GM21515 (cell line): ENCODE measurements around the gene QSOX2.

Experiments used
- ATAC-seq: cut with Tn5 transposase; IDR thresholded peaks from one replicate; pipeline ENCODE4 v1.9.1; 2021; ENCODE audit not compliant: unreplicated experiment

Gene QSOX2, protein sequence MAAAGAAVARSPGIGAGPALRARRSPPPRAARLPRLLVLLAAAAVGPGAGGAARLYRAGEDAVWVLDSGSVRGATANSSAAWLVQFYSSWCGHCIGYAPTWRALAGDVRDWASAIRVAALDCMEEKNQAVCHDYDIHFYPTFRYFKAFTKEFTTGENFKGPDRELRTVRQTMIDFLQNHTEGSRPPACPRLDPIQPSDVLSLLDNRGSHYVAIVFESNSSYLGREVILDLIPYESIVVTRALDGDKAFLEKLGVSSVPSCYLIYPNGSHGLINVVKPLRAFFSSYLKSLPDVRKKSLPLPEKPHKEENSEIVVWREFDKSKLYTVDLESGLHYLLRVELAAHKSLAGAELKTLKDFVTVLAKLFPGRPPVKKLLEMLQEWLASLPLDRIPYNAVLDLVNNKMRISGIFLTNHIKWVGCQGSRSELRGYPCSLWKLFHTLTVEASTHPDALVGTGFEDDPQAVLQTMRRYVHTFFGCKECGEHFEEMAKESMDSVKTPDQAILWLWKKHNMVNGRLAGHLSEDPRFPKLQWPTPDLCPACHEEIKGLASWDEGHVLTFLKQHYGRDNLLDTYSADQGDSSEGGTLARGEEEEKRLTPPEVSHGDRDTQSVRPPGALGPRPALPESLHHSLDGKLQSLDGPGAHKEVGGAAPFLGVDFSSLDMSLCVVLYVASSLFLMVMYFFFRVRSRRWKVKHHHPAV

DNA sequence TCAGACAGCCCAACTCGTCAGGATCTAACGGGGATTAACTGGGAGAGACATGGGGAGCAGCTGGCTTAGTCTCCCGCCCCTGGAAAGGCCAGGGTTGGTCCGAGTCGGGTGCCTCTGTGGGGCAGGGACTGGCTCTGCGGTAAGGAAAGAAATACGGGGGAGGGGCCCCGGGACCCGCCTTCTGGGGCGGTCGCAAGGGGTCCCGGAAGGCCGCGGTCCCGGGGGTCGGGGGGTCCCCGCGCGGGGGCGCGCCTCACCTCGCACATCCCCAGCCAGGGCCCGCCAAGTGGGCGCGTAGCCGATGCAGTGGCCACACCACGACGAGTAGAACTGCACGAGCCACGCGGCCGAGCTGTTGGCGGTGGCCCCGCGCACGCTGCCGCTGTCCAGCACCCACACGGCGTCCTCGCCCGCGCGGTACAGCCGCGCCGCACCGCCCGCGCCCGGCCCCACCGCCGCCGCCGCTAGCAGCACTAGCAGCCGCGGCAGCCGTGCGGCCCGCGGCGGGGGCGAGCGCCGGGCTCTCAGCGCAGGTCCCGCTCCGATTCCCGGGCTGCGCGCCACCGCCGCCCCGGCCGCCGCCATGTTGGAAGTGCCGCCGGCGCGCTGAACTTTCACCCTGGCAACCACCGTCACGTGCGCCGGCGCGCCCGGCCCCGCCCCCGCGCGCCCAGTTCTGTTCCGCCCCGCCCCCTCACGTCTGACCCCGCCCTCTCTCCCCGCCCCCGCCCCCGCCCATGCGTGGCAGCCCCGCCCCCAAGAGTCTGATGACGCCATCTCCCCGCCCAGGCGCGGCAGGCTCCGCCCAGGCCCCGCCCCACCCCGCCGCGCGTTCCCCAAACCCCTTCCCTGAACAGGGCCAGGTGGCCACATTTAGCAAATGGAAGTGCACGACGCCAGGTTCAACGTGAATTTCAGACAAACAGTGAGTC is at the start of gene QSOX2:
TSS of gene QSOX2 (minus strand) at position 594 of the 932 bp plus-strand sequence. CDS start at position 585, 9 bp downstream.
- no peak for ATAC-seq

DNA sequence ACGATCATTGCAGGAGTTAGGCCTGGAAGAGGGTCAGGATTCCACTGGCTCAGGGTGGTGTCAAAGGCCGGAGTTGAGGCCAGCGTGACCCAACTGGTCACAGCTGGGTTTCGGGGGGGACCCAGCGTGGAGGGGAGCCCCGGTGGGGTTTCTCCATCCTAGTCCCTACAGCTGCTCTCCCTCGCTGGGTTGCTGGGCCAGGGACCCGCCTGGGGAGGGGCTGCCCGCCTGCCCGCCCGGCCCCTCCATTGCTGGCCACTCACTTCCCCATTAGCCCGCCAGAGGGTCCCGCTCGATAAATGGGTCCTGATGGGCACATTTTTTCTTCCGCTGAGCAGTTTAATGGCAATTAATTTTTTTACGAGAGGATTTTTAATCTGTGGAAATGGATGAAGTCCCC is 49.4 kb upstream of the QSOX2 start:
- no peak for ATAC-seq

DNA sequence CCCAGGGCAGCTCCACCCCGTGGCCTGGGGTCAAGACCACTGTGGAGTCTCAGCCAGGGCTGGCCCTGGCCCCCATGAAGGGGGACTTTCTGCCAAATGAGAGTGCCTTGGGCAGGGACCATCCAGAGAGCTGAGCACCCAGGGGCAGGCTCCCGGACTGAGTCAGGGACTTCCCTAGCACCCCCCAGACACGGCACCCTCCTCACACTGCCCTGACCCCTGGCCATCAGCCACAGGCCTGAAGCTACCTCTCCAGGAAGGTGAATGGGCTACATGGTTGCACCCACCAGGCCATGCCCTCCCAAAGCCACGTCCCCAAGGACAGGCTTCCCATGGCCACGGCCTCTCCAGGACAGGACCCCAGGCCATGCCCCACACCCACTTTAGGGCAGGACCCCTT is 48.8 kb upstream of the QSOX2 start:
- ATAC-seq, result no peak

DNA sequence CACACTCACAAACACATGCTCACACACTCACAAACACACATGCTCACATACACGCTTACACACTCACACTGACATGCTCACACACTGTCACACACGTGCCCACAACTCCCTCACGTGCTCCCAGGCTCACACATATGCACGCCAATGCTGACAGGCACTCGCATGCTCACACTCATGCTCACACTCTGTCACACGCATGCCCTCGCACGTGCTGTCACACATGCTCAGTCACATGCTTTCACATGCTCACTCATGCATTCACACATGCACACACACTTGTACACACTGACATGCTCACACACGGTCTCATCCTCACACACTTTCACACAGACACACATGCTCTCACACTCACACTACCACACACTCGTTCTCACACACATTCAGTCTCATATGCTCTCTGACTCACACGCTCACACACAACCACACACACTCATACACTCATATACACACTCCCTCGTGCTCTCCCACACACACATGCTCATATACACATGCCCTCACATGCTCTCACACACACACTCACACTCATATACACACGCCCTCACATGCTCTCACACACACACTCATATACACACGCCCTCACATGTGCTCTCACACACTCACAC is 48.0 kb upstream of the QSOX2 start:
- no peak for ATAC-seq

DNA sequence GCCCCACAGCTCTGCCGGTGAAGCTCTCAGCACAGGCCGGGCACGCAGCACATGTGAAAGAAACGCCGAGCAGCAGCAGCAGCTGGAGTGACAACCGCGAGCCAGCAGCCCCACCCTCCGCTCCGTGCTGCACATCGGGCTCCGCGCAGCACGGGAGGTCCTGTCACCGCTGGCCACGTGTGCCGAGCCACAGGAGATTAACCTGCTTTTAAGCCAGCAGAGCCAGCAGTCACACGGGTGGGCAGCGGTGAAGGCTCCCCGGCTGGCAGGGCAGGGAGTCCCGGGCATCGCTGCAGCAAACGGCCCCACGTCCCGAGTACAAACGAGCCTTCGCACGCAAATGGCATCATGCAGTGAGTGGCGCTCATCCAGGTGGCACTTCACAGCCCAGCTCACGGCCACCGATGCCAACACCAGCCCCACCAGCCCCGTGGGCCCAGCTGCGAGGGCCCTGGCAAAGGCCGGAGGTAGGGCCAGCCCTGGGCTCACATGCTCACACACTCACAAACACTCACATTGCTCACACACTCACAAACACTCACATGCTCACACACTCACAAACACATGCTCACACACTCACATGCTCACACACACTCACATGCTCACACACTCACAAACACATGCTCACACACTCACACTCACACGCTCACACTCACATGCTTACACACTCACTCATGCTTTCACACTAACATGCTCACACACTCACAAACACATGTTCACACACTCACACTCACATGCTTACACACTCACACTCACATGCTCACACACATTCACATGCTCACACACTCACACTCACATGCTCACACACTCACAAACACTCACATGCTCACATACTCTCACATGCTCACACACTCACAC is 47.2 kb upstream of the QSOX2 start:
- ATAC-seq, result no peak

DNA sequence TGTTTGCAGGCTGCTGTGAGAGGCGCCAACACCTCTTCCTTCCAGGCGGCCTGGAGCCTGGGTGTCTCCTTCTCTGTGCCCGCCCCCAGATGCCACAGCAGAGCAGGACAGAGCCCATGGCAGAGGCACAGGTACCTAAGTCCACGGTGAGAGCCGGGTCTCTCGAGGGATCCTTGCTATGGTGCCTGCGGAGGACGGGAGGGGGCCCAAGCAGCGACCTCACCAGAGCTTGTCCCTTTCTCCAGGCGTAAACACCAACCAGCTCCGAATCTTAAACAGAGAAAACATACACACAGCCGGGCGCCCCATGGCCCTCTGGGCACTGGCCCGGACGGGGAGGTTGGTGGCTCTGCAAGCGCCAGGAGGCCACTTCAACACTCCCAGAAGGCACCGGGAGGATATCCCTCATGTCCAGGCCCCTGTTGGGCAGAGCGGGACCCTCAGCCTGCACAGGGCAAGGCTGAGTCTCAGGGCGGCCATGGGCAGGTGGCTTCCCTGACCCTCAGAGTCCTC is 46.5 kb upstream of the QSOX2 start:
- no peak for ATAC-seq

DNA sequence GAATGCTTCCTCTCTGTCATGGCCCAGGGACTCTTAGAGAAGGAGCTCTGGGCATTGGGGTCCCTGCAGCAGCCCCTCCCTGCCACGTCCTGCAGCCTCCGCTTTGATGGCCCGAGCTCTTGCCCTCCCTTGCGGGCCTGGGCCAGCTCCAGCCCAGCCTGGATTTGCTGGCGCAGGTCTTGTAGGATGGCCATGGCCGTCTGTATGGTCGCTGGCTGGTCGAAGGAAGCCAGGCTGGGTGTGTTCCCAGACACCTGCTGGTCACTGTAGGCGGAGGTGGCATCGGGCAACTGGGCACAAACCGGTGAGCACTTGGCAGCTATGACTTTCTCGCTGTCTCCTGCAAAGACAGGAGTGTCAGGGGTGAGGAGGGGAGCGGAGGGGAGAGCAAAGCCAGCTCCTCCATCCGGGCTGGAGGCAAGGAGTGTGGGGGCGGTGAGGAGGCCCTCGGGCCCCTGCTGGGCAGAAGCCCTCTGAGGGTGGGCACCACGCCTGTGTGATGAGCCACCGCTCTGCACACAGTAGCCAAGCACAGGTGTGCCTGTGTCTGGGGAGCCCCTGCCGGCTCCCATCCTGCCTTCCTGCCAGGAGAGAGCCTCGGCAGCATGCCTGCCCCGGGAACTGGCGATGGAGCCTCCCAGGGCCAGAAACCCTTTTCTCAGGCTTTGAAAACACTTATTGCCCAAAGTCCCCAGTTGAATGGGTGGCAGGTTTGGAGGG is 45.9 kb upstream of the QSOX2 start:
- no peak for ATAC-seq

DNA sequence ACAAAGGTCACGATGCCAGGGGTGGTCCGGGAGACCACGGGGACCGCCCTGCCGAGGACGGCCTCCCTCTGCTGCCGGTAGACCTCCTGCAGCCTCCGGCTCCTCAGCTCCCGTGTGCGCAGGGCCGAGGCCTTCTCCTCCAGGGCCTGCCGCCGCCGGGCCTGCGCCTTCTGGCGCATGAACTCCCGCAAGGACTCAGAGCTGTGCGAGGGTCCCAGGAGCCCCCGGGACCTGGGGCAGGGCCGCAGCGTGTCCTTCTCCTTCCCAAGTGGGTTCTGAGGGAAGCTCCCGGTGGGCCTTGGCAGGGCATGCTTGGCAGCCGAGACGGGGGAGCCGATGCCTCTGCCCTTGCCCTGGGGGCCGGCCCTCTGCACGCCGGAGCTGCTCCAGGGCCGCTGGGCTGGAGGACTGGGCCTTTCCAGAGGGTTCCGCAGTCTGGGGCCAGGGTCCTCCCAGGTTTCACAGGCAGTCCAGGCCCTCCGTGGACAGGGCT is 44.9 kb upstream of the QSOX2 start:
- ATAC-seq, result no peak

DNA sequence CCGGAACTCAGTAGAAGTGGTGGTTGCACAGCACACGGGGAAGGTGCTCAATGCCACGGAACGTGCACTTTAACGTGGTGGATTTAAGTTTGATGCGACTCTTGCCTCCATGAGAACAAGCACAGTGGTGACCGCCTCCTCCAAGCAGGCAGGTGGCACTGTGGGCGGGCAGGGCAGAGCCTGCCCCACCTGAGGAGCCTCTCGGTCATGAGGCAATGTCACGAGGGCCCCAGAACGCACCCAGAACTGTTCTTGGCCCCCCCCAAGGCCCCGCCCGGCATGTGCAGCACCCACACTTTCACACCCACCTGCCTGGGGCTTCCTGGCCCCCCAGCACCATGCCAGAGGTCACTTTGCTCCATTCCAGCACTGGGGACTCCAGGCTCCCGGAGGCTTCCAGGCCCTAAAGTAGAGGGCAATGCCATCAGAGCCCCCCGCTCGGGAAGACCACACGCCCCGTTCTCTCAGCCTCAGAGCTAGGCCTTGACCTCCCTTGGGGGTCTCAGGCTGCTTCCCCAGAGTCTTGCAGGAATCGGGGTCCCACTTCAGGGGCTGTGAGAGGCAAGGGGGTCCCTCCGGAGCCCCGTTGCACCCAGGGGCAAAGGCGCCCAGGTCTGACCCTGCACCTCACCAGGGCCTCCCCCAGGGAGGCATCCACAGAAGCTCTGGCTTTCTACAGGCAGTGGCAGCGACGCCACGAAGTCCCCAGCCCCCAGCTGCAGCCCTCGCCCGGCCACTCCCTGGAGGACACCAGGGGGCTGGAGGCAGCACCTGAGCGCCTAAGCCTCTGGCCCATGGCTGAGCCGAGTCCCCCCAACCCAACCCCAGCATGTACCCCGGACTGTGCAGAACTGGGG is 44.3 kb upstream of the QSOX2 start:
- ATAC-seq, result no peak

DNA sequence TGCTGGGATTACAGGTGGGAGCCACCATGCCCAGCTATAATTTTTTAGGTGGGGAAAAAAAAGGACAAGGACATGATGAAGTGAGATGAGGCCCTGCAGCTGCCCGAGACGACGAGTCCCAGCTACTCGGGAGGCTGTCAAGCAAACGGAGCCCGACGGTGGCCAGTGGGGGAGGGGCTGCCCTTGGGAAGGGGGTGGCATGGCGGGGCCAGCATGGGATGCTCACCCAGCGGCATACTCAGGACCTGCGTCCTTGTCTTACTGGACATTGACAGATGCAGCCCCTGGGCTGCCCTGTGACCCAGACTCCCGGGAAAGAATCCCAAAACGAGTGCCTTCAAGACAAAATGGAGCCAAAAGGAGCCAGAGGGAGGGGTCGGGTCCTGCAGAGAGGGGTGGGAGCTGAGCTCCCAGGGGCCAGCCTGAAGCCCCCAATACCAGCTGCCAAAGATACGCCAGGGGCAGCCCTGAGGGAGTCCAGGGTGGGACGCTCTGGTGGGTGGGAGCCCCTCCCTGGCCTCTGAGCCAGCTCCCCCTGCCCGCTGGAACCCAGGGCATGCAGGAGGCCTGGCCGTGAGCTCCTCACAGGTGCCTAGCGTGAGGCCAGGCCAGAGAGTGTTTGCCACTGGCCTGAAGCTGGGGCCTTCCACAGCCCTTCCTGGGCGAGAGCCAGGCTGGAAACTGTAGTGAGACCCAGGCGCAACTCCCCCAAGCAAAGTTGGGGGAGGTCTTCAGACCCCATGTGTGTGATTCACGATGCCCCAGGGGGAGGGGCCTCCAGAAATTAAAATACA is 42.5 kb upstream of the QSOX2 start:
- no peak for ATAC-seq

DNA sequence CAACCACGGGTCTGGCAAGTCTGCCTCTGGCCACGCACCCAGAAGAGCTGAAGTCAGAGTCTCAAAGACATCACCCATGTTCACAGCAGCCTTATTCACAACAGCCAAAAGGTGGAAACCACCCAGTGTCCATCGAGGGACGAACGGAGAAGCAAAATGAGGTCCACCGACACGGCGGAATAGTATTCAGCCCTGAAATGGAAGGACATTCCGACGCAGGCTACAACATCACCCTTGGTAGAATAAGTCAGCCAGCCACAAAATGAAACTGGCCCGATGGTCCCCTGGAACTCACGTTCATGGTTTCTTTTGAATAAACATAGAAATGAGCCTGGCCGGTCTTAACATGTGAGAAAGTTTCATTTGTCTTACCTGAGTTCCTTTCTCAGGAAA is 41.4 kb upstream of the QSOX2 start:
- ATAC-seq, result no peak

DNA sequence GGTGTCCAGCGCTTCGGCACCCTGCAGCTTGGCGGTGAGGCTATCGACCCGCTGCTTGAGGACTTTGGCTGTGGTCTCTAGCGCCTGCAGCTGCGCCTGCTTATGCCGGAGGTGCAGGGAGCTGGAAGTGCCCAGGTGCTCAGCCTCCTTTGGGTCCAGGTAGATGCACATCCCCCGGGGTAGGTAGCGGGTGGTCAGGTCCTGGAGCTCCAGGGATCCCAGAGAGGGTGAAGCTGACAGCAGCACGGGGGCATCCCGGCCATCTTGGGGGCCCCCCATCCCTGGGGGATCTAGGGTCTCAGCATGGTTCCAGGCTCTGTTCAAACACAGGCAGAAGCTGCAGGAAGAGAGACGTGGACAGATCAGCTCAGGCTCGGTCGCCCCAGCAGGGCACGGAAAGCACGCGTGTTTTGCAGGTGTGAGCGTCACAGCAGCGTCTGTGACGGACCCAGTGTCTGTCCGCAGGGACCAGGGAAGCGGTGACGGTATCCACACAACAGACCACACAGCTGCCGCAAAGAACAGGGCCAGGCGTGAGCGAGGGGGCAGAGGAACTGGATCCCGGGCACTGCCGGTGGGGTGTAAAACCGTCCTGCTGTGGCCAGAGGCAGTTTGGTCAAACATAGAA is 40.9 kb upstream of the QSOX2 start:
- no peak for ATAC-seq

DNA sequence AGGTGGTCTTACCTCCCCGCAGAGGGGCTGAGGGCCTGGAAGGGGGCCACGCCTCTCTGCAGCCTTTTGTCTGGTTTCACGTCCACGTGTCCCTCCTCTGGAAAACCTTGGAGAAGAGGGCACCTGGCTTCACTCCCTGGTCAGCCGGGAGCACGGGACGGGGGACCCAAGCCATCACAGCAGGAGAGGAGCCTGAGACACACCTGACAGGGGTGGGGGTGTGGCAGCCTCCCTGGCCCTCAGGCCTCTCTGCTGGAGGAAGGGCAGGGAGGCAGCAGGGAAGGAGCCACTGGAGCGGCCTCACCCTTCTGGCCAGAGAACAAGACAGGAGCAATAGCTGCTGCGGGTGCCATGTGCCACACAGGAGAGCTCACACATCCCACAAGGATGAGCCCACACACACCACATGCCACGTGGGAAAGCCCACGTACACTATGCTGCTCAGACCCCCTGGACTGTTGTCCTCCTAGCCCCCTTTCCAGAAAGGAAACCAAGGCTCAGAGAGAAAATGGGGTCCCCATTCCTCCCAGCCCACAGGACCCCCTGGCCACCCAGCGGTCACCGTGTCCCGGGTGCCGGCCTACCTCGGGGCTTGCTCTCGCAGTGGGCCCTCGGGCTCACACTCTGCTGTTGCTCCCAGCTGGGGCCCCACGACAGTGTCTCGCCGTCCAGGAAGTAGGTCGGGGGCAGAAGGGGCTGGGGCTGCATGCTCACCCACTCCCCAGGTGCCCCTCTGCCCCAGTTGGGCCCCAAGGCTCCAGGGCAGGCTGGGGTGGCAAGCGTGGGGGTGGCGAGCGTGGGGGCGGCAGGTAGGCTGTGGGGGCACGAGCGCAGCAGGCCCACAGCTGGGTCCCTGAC is 40.1 kb upstream of the QSOX2 start:
- no peak for ATAC-seq

DNA sequence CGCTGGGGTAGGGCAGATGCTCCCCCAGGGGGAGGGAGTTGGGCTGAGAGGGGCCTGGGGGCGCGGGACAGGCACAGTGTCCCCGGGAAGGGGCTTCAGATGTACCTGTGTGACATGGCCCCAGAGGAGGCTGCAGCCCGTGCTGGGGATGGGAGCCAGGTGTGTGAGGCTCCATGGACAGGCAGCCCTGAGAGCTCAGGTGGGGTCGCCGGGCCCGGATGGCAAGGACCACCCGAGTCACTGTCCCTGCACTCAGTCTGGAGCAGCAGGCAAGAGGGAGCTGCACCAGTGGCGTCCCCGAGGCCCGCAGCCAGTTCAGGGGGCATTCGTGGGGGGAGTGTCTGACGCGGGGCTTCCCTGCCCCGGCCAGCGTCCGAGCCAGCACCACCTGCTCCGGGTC is 39.3 kb upstream of the QSOX2 start:
- no peak for ATAC-seq

DNA sequence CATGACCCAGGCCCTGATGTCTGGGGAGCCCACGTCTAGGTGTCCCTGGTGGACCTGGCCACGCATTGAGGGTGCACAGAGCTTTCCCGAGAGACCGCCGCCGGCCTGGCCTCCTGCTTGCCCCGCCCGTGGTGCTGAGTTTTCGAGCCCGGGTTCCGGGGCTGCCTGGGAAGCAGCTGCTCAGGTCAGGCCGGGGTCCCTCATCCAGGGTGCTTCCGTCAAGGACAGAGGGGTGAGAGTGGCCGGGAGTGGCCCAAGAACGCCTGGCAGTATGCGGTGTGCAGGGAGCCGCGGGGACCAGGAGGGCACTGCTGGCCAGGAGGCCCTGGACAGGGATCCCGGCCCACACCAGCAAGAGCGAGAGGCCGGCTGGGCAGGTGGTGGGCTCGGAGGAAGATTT is 38.7 kb upstream of the QSOX2 start:
- ATAC-seq, result no peak
